Rectal smooth muscle tissue (tissue), 1 donor: ENCODE results near the gene RASSF5.

Experiments used
- H3K27ac ChIP-seq: one replicate; pipeline ENCODE4 v1.7.0; 2013; ENCODE audit warnings: low read depth, low read length, inconsistent platforms
- H3K27me3 ChIP-seq: one replicate; pipeline ENCODE4 v1.7.0; 2013; ENCODE audit warnings: low read length; ENCODE audit not compliant: control insufficient read depth, insufficient read depth
- H3K36me3 ChIP-seq: one replicate; pipeline ENCODE4 v1.7.0; 2013; ENCODE audit warnings: low read length; ENCODE audit not compliant: control insufficient read depth, insufficient read depth
- H3K4me1 ChIP-seq: one replicate; pipeline ENCODE4 v1.7.0; 2013; ENCODE audit warnings: low read length; ENCODE audit not compliant: control insufficient read depth, insufficient read depth
- H3K4me3 ChIP-seq: one replicate; pipeline ENCODE4 v1.7.0; 2013; ENCODE audit warnings: low read length
- H3K9ac ChIP-seq: one replicate; pipeline ENCODE4 v1.7.0; 2013; ENCODE audit warnings: low read length

Gene RASSF5

DNA sequence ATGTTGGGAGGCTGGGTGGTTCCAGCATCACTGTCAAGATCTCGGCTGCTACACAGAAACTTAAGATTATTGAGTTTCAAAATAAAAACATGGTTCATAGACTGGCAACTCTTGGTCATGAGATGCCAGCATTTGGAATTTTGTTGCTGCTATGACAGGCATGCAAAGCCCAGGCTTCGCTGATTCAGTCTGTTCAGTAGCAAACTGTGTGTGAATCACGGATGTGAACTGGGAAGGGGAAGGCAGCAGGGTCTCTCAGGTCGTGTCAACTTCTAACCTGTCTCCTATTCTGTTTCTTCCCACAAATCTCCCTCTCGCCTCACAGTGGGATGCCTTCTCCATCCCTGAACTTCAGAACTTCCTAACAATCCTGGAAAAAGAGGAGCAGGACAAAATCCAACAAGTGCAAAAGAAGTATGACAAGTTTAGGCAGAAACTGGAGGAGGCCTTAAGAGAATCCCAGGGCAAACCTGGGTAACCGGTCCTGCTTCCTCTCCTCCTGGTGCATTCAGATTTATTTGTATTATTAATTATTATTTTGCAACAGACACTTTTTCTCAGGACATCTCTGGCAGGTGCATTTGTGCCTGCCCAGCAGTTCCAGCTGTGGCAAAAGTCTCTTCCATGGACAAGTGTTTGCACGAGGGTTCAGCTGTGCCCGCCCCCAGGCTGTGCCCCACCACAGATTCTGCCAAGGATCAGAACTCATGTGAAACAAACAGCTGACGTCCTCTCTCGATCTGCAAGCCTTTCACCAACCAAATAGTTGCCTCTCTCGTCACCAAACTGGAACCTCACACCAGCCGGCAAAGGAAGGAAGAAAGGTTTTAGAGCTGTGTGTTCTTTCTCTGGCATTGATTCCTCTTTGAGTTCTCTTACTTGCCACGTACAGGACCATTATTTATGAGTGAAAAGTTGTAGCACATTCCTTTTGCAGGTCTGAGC, 79.4 kb downstream of the RASSF5 start:
- H3K27me3 ChIP-seq = no peaks in the 10 kb centered on the region

DNA sequence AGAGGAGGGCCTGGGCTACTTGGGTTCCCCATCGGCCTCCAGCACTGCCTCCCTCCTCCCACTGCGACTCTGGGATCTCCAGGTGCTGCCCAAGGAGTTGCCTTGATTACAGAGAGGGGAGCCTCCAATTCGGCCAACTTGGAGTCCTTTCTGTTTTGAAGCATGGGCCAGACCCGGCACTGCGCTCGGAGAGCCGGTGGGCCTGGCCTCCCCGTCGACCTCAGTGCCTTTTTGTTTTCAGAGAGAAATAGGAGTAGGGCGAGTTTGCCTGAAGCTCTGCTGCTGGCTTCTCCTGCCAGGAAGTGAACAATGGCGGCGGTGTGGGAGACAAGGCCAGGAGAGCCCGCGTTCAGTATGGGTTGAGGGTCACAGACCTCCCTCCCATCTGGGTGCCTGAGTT, 80.6 kb downstream of the RASSF5 start:
- no peaks in the 10 kb centered on the region for H3K27me3 ChIP-seq
- H3K27ac ChIP-seq = no peak overlapping the region
- H3K4me1 ChIP-seq = no peaks in the 10 kb centered on the region
- no peak overlapping the region for H3K4me3 ChIP-seq
- peaks cover 9% of the 10 kb centered on the region for H3K36me3 ChIP-seq
- no peak overlapping the region for H3K9ac ChIP-seq

More for the DNA sequence above, 79.4 kb downstream of the RASSF5 start:
- Histone ChIP-seq H3K27ac (no peak overlapping the region), H3K36me3 (peaks cover 9% of the 10 kb centered on the region), H3K9ac (no peak overlapping the region), H3K4me1 (no peaks in the 10 kb centered on the region), H3K4me3 (no peak overlapping the region)

DNA sequence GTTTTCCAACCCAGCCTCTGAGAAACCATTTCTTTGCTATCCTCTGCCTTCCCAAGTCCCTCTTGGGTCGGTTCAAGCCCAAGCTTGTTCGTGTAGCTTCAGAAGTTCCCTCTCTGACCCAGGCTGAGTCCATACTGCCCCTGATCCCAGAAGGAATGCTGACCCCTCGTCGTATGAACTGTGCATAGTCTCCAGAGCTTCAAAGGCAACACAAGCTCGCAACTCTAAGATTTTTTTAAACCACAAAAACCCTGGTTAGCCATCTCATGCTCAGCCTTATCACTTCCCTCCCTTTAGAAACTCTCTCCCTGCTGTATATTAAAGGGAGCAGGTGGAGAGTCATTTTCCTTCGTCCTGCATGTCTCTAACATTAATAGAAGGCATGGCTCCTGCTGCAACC, 81.2 kb downstream of the RASSF5 start:
- Histone ChIP-seq H3K4me3 (no peak overlapping the region), H3K4me1 (no peaks in the 10 kb centered on the region), H3K9ac (no peak overlapping the region), H3K36me3 (peaks cover 13% of the 10 kb centered on the region), H3K27me3 (no peaks in the 10 kb centered on the region), H3K27ac (no peak overlapping the region)

DNA sequence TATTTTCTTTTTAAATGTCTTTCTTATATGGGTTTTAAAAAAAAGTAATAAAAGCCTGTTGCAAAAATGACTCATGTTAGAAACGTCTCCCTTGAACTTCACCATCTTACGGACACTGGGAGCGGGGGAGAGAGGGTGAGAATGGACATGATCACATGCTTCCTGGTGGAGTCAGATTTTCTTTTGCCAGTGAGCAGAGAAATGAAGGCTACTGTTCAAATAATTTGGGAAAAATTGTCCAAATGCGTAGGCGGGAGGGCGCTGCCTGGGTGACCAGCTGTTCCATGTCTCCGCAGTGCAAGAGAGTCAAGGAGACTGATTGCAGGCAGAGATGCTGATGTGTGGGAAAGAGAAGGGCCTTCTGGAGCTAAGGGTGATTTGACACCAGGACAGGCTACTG, 81.9 kb downstream of the RASSF5 start:
- Histone ChIP-seq H3K36me3 (peaks cover 15% of the 10 kb centered on the region), H3K4me3 (no peak overlapping the region), H3K4me1 (no peaks in the 10 kb centered on the region), H3K27ac (no peak overlapping the region), H3K27me3 (no peaks in the 10 kb centered on the region), H3K9ac (no peak overlapping the region)

DNA sequence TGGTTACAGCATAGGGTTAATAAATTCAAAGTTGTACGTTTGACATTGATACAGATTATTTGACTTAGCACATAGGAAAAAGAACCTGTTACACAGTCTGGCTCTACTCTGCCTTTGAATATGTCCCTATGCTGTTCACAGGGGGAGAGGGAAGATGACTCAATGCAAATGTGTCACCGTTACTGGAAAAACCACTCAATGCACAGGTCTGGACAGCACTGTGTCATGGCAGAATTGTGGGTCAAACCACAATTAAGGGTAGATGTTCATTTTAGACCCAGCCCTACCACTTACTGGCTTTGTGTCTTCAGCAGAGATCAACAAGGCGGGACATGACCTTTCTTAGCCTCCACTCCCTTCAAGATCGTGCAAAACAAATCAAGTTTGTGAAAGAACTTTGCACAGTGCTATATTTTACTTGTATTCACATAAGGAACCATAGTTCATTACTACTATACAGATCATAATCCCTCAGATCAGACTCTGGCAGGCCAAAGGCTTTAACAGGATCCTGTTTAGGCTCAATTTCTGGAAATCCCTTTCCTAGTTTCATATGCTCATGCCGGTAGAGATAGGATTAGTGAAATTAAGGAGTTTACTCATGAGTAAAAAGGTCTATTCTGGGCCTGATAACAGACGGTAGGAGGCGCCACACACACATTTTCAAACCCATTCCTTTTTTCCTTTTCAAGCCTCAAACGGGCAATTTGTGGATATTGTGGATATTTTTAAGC, 82.9 kb downstream of the RASSF5 start:
- H3K9ac ChIP-seq = no peak overlapping the region
- H3K27ac ChIP-seq = no peak overlapping the region
- H3K4me1 ChIP-seq = no peaks in the 10 kb centered on the region
- H3K36me3 ChIP-seq = peaks cover 15% of the 10 kb centered on the region
- no peak overlapping the region for H3K4me3 ChIP-seq
- H3K27me3 ChIP-seq = no peaks in the 10 kb centered on the region

- Histone ChIP-seq H3K4me3 (no peak overlapping the region), H3K4me1 (no peaks in the 10 kb centered on the region), H3K27ac (no peak overlapping the region), H3K36me3 (peaks cover 20% of the 10 kb centered on the region), H3K27me3 (no peaks in the 10 kb centered on the region), H3K9ac (no peak overlapping the region)
Measured at GRCh38 chr1:206591226-206591625, 83.9 kb downstream of the RASSF5 start.

DNA sequence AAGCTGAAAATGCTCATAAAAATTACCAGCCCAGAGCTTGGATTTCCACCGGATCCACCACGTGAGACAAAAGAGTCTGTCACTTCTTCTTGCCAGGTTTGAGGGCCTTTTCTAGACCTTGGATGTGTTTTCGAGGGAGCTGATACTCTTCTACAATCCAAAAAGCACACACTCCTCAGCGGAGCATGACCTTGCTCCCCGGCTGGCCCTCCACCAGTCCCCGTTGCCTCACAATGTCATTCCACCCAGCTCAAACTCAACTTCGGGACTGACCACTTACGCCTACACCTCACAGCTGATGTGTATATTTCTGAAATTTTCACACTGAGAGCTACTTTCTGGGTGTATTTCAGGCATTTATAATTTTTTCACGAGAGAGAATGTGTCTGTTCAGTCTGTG, 84.4 kb downstream of the RASSF5 start:
- H3K27me3 ChIP-seq = no peaks in the 10 kb centered on the region
- no peak overlapping the region for H3K27ac ChIP-seq
- H3K9ac ChIP-seq = no peak overlapping the region
- no peak overlapping the region for H3K4me3 ChIP-seq
- peaks cover 22% of the 10 kb centered on the region for H3K36me3 ChIP-seq
- no peaks in the 10 kb centered on the region for H3K4me1 ChIP-seq

DNA sequence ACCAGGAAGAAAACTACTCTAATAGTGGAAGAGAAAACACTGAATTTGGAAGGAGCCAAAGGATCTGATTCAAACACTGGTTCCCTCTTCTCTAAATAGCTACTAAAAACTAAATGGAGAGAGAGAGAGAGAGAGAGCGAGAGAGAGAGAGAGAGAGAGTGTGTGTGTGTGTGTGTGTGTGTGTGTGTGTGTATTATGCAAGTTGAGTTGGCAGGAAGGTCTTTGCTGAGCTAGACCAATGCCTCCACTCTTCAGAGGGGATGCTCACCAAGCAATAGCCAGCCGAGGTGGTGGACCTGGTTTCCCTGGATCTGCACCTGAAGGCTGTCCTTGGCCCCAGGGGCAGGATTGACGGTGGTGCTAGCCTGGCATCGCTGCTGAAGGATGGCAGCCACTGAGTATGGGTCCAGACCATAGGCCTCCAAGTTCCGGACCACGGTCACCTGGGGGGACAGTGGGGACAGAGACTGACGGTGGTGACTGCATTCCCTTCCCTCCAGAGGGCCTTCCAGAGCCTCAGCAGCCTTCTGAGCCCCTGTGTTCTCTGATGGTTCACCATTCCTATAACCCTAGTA, 86.1 kb downstream of the RASSF5 start:
- H3K4me3 ChIP-seq = no peak overlapping the region
- no peaks in the 10 kb centered on the region for H3K4me1 ChIP-seq
- no peaks in the 10 kb centered on the region for H3K27me3 ChIP-seq
- peaks cover 31% of the 10 kb centered on the region for H3K36me3 ChIP-seq
- no peak overlapping the region for H3K27ac ChIP-seq
- H3K9ac ChIP-seq = no peak overlapping the region

DNA sequence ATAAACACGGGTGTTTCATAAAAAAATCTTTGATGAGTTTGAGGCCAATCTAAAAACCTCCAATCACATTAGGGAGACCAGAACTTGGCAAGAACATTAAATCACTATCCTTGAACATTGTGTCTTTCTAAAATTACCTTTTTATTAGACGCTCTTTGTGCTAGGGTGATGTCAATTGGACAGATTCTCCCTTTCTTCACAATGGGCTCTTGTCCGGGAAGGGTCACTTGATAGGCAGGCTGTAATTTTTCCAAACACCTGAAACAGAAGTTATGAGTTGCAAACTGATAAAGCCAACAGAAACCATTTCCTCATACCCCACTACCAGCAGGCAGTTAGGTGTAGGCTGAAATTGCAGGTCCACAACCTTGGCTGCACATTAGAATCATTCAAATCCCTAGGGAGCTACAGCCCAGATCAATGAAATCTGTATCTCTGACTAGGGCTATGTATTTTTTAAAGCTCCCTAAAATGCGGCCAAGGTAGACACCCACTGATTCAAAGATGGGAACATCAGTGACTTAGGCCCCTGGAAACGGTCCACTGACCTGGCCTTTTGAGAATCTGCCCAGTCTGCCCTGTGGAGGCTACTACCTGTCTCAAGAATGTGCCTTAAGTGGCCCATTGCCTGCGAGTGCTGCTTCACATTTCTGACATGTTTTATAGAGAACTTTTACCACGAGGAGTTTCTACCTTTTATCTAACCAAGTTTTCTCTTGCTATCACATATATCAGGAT, 88.4 kb downstream of the RASSF5 start:
- Histone ChIP-seq H3K4me3 (no peak overlapping the region), H3K36me3 (peaks cover 38% of the 10 kb centered on the region), H3K9ac (no peak overlapping the region), H3K4me1 (no peaks in the 10 kb centered on the region), H3K27me3 (no peaks in the 10 kb centered on the region), H3K27ac (no peak overlapping the region)

DNA sequence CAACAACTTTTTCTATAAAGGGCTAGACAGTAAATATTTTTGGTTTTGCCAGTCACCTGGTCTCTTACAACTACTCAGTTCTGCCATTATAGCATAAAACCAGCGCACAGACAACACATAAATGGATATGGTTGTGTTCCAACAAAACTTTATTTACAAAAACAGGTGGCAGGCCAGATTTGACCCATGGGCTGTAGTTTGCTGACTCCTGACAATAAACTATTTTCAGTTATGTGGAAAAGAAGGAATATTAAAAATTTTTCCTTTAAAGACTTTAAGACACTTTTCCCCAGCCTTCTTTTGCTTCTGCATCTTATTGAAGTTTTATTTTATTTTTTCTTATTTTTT, 89.0 kb downstream of the RASSF5 start:
- Histone ChIP-seq H3K9ac (no peak overlapping the region), H3K27me3 (no peaks in the 10 kb centered on the region), H3K4me1 (no peaks in the 10 kb centered on the region), H3K36me3 (peaks cover 38% of the 10 kb centered on the region), H3K27ac (no peak overlapping the region), H3K4me3 (no peak overlapping the region)

DNA sequence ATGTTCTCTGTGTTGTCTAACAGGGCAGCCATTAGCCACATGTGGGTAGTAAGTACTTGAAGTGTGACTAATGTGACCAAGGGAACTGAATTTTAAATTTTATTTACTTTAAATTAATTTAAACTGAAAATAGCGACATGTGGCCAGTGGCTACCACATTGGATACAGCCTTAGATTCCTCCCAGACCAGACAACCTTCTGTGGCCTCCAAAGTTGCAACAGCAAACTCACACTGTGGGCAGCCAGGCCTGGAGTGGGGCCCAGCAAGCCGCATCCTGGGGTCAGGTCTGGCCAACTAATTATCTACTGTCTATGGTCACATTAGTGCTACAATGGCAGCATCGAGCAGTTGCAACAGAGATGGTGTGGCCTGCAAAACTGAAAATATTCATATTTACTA, 93.2 kb downstream of the RASSF5 start:
- peaks cover 53% of the 10 kb centered on the region for H3K36me3 ChIP-seq
- no peaks in the 10 kb centered on the region for H3K4me1 ChIP-seq
- H3K27me3 ChIP-seq = no peaks in the 10 kb centered on the region
- H3K4me3 ChIP-seq = no peak overlapping the region
- no peak overlapping the region for H3K27ac ChIP-seq
- H3K9ac ChIP-seq = no peak overlapping the region

DNA sequence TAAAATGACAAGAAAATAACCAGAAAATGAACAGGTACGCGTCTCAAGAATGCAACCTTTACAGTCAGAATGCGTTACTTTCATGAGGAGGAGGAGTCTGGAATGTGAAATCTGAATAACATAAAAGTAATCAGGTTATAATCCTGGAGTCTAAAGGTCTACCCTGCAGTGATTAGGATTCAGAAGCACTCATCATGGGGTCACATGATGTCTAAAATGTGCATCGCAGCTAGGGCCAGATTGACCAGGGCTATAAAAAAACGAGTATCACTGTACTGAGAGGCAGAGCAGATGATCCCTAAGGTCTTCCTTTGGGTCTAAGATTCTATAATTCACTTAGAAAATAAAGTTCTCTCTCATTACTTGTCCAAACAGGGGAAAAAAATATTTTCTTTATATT, 97.5 kb downstream of the RASSF5 start:
- Histone ChIP-seq H3K4me1 (no peaks in the 10 kb centered on the region), H3K27me3 (no peaks in the 10 kb centered on the region), H3K9ac (no peak overlapping the region), H3K36me3 (peaks cover 33% of the 10 kb centered on the region), H3K27ac (no peak overlapping the region), H3K4me3 (no peak overlapping the region)
